HG03280 (cell line): ENCODE results near the gene NDUFA11.

Experiments used
- ATAC-seq: cut with Tn5 transposase; IDR thresholded peaks from one replicate; pipeline ENCODE4 v1.9.1; 2021; ENCODE audit warnings: mild to moderate bottlenecking, moderate library complexity; ENCODE audit not compliant: unreplicated experiment

The NDUFA11 gene

DNA sequence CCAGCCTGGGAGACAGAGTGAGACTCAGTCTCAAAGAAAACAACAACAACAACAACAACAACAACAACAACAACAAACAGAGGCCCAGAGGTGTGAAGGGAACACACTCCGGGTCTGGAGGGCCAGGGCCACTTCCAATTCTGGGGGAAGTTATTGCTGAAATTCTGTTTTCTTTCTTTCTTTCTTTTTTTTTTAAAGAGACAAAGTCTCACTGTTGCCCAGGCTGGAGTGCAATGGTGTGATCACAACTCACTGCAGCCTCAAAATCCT is 7.0 kb upstream of the NDUFA11 start:
- ATAC-seq = no peak

DNA sequence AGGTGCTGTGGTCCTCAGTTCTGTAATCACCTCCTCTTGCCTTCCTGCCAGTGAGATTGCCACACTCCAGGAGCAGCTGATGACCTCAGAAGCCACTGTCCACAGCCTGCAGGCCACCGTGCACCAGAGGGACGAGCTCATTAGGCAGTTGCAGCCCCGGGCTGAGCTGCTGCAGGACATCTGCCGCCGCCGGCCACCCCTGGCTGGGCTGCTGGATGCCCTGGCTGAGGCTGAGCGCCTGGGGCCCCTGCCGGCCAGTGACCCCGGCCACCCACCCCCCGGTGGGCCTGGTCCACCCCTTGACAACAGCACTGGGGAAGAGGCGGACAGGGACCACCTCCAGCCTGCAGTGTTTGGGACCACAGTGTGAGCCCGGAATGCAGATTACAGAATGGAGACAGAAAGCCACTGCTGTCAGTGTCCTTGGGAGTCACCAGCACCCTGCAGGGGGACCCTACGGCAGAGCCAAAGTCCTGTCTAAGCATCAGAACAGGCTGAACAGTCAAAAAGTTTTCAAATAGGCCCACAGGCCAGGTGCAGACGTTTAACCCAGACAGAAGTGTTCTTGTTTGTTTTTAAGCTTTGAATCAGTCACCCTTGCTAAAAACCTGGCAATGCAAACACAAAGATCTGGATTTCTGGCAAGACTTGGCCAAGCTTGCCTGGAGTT is 5.3 kb upstream of the NDUFA11 start:
- ATAC-seq = no peak

DNA sequence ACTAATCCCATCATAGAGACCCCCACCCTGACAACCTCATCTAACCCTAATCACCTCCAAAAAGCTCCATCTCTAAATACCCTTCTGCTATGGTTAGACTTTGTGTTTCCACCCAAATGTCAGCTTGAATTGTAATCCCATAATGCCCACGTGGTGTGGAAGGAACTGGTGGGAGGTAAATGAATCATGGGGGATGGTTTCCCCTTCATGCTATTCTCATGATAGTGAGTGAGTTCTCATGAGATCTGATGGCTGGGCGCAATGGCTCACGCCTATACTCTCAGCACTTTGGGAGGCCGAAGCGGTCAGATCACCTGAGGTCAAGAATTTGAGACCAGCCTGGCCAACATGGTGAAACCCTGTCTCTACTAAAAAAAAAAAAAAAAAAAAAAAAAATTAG is 3.7 kb upstream of the NDUFA11 start:
- ATAC-seq = no peak

DNA sequence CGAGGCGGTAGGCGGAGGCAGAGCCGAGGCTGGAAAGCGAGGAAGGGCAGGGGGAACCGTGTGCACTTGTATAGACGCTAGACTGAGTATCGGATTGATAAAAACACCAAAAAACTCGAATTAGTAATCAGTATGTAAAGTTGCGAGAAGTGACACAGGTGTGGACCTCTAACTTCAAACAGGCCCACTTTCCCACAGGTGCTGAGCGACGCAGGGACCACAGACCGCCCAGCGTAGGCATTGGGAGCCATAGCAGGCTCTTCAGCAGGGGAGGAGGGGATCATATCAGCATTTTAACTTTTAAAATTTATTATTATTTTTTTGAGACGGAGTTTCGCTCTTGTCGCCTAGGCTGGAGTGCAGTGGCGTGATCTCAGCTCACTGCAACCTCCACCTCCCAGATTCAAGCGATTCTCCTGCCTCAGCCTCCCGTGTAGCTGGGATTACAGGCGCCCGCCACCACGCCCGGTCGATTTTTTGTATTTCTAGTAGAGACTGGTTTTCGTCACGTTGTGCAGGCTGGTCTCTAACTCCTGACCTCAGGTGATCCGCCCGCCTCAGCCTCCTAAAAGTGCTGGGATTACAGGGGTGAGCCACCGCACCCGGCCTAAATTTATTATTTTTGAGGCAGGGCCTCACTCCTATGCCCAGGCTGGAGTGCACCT is 1.7 kb upstream of the NDUFA11 start:
- no peak for ATAC-seq

DNA sequence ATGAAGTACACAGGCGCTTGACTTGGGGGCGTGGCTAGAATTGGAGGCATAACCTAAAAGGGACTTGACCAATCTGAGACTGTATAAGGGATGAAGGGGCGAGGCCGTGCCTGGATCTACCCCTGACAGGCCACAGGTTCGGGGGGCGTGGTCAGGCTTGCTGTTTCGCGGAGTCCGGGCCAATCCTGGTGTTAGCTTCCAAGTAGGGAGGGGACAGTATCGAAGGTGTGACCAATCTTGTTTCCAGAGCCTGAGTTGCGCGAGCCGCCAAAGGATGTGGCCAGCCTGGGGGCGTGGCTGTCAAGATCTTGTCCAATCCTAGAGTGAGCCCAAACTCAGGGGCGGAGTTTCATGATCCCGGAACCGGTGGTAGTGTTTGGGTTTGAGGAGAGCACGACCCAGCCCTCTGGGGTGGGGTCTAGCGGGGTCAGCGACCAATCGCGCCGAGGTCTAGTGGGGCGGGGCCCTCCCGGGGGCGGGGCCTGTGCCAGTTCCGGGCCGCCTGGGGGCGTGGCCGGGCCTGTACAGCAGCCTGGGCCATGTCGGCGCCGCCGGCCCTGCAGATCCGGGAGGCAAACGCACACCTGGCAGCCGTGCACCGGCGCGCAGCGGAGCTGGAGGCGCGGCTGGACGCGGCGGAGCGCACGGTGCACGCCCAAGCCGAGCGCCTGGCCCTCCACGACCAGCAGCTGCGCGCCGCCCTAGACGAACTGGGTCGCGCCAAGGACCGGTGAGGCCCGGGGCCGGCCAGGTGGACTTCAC is 943 bp upstream of the NDUFA11 start, which contains the start of gene VMAC:
VMAC (plus strand) TSS at position 521 of the 762 bp plus-strand sequence; CDS start at position 540, 19 bp downstream.
- ATAC-seq = peak; percentile 75

DNA sequence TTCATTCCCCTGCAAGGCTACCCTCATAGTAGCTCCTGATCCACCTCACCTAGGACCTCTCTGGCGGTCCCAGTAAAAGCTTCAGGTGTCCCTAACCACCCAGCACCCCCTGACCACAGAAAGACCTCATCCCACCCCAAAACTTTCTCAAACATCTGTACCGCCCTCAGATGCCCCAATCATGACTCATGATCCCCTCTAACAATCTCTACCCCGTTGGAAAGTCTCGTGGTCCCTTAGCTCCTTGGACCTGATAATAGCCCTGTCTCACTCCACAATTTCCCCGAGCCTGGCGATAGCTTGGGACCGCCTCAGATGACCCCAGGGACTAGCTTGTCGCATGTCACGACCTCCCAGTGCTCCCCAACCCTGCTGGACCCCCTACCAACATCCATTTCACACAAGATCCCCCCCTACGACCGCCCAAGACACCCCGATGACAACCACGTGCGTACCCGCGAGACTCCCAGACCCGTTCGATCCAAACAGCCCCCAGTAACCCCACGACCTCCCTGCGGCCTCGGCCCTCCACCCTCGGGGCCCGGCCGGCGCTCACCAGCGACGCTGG is 450 bp downstream of the NDUFA11 start:
- ATAC-seq = no peak

DNA sequence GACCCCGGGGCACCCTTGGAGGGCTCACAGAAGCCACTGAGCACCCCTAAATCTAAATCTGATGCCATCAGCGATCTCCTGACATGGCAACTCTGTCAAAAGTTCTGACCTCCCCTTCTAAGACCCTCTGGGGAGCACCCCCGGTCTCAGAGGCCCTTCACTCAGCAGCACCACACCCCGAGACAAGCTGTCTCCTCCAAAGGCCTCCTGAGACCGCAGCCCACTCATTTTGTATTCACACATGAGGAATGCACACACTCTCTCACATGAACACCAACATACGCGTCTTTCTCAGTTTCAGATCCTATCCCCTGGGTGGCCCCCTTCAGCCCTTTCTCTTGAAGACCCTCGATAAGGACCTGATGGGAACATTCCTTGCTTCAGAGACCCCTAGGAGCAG is 2.6 kb downstream of the NDUFA11 start:
- ATAC-seq = no peak

DNA sequence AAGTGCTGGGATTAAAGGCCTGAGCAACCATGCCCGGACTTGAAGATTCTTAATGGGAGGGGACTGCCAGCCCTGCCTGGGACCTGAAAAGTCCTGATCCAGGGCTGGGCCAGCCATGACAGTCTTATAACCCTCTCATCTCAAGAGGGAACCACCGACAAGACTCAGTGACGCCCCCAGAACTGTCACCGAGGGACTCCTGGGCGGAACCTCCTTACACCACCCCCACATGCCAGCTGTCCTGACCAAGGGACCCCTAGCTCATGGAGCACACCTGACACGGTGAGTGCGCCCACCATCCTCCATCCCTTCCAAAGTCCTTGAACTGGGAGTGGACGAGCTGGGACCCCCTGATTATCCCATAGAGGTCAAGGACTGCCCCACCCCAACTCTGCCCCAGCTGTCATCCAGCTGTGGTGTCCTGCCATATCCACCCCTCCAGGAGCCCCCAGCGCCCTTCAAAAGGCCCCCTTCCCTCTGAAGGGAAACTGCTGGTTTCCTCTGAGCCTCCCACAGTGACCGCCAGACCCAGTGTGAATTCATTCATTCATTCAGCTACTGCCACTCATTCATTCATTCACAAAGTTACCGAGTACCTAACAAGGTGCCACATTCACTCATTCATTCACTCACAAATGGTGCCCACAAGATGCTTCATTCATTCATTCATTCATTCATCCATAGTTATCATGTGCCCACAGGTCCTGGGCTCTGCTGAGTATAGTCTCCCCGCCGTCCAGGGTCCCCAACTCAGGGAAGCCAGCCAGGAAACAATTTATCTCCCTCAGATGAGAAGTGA is 3.7 kb downstream of the NDUFA11 start:
- ATAC-seq = no peak

DNA sequence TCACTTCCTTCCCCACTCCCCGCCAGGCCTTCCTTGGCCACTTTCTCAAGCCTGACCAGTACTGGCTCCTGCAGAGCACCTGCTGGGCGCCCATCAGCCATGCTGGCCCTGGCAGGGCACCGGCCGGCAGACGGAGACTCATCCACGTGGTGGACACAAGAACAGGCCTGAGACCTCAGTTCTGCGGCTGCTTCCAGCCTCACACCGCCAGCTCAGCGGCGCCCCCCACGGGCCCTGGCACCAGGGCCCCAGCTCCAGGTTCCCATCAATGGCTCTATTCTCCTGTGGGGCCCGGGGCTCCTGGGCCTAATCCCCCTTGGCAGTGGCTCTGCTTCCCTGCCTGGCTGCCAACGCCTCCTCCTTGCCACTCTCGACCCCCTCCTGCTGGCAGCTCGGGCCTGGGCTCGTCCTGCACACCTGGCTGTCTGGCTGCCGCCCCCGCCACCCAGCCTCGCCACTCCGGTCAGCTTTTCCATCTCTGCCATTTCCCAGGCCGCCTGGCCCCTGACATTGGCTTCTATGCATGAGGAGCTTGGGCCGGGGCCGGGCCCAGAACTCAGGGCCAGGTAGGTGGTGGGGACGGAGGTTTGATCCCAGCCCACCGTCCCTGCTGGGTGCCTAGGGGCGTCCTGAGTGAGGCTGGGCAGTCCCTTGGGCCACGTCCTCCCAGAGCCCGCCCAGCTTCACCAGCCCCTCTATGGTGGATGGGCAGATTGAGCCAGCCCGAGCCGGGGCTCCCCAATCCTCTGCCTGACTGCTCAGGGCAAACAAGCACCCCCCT is 6.2 kb downstream of the NDUFA11 start:
- ATAC-seq = no peak

DNA sequence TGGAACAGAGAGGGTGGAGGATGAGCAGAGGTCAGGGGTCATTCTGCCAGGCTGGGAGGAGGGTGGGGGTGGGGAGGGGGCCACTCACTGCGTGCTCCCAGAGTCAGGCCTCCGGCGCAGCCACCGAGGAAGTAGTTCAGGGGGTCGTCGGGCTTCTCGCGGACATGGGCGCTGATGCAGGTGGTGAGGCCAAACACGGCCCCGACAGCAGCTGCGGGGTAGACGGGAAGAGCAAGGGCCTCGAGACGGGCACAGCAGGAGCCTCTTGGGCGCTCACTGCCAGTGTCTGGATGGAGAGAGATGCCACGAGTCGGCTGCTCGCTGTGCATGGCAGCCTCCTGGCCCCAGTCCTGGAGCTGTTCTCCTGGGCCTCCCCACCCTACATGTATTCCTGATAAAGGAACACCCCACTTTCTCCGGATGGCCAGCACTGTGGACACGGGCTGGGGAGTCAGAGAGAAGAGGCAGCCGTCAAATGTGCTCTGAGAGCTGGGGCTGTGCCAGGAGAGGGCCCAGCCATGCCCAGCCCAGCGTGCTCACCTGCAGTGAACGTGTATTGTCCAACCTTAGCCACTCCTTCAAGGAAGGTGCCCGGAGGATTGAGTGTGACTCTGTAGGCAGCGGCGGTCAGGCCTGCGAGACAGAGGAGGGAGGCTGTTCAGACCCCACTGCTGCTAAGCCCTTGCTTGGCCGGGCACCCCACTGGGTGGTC is 7.1 kb downstream of the NDUFA11 start:
- no peak for ATAC-seq

DNA sequence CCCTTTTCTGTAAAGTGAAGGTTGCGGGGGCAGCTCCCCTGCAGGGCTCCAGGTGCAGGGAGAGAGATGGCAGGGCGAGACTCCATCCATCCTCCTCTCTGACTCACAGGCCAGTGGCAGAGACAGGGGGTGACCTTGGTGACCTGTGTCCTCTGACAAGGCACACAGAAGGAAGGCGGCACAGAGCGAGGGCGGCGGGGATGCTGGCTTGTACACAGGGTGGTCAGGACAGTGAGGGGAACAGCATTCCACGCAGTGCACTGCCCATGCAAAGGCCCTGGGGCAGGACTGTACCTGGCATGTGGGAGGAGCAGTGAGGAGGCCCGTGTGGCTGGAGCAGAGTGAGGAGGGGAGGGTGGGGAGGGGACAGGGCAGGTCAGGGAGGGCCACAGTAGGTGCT is 7.7 kb downstream of the NDUFA11 start:
- ATAC-seq = no peak

DNA sequence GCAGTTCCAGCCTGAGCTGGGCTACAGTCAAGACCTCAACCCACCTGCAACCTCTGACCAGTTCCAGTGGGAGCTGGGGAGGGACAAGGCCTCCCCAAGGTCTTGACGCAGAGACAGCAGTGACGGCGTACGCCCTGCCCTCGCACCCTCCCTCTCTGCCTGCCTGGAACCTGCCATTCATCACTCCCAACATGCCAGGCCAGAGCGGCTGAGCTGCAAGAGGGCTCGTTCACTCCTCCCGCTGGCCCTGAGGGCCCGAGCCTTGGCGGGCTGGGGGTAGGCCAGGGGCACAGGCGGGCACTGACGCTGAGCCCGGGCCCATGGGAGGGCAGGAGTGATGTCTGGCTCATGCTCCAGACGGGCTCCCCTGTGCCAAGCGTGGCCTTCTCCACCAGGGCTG is 8.2 kb downstream of the NDUFA11 start:
- ATAC-seq = no peak

DNA sequence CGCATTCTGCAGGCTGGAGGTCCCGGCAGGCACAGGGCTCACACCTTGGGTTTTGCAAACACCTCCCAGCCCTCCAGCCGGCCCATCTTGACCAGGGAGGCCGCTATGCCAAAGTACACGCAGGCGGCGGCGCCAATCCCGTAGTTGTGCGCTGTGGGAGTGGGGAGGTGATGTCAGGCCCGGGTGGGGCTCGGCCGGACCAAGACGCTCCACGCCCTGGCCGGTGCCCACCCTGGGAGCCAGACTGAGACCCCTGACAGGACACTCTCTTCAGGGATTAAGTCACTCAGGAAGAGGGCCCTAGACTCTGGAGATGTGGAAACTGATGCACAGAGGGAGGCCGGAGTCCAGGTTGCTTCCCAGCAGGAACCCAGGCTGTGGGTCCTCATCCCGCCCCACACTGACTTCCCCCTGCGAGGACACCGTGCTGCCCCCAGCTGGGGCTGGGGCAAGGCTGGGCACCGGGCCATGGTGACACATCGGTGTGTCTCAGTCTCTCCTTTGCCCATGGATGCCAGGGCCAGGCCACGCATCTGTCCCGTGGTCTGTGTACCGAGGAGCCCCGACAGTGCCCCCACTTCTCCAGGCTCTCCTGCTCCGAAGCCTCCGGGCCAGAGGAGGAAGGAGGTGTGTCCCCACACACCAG is 8.8 kb downstream of the NDUFA11 start:
- no peak for ATAC-seq

DNA sequence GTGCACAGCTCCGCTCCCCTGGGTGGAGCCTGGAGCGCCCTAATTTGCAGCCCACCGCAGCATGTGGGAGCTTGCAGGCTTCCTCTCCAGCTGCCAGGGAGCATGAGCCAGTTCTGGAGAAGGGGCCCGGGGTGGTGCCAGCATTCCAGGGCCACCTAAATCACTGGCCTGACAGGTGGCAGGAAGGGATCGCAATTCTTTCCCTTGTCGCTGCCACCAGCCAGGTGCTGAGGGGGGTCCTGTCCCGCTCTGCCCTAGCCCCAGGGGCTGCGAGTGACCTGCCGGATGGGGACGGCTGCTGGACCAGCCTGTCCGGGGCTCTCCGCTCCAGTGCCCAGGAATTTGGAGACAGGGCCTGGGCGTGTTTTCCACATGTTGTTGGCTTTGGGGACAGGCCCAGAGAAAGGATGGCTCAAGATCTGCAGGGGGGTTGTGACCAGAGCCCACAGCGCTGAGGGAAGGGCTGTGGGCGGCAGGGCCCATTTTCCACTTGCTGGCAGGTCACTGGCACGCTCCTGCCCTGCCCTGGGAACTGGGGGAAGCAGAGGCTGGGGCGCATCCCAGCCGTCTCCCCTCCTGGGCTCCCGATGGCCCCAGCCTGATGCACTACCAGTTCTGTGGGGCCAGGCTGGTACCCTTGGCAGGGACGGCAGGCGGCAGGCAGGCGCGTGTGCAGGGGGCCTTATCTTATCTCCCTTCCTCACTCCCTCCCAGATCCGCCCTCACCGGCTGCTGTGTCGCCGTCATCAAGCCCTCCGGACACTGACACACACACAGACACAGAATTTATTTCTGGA is 9.5 kb downstream of the NDUFA11 start:
- no peak for ATAC-seq

DNA sequence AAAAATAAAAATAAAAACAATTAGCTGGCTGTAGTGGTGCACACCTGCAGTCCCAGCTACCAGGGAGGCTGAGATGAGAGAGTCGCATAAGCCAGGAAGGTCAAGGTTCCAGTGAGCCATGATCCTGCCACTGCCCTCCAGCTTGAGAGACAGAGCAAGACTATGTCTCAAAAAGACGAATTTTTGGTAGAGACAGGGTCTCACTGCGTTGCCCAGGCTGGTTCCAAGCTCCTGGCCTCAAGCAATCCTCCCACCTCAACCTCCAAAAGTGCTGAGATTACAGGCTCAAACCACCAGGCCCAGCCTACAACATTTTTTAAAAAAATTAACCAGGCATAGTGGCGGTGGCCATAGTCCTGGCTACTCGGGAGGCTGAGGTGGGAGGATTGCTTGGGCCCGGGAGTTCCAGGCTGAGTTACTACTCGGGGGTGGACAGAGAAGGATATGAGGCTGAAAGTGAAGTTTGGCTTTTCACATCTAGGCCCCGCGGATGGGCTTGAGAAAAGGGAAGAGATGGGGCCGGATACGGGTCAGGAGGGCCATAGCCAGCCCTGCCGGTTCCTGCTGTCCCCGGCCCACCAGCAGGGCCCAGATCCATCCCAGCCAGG is 10.2 kb downstream of the NDUFA11 start:
- ATAC-seq = no peak

DNA sequence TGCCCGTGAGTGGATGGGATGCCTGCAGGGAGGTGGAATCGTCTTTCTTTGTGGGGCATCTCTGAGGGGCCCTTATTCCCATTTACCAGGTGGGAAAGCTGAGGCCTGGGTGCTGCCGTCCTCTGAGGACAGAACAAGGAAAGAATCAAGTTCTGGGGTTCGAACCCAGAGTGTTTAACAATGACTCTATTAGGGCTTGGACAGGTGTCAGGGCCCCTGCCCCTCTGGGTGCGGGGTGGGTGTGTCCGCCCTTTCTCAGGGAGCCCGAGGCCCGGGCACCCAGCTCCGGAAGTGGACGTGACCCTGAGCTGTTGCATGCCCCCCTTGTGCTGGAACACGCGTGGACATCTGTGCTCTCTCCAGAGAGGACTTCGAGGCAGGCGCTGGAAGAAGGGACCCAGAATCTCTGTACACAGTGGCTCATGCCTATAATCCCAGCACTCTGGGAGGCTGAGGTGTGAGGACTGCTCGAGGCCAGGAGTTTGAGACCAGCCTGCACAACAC is 10.8 kb downstream of the NDUFA11 start:
- no peak for ATAC-seq

DNA sequence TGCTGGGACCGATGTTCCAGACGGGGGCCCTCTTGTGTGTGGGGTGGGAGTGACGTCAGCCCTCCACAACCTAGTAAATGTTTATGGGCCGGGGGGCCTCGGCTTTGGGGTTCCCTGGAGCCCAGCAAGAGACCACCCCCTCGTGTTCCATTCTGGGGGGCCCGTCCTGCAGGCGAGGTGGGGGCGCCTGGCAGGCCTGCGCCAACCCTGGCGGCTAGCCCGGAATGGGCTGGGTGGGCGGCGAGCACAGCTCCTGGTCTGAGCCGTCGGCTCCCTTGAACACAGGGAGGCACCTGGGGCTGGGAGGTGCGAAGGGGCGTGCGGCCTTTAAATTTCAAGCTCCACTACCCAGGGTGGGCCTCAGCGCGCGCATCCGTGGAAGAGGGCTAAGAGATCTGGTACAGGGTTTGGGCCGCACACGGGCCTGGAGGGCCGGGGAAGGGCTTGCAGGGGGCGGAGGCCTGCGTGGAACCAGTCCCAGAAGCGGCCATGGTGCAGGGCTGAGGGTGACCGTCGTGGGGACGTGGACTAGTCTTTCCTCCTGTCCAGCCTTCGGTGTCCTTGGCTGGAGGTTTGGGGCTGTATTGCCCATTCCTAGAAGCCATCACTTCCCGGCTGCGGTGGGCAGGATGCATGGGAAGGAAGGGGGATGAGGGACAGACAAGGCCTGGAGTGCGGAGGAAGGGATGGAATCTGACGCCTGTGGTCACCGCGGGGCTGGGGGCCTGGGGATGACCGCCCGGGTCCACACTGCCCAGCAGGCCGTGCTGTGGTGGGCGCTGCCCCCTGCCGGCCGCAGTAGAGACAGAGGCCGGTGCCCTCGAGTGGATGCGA is 11.4 kb downstream of the NDUFA11 start:
- ATAC-seq = no peak
